ENCODE measurements around the gene CSF2RB.
A peak's percentile ranks its signal among the peaks of the same experiment; 100 is the strongest.
"Not testable (repeated sequence)": the region's sequence is repeated elsewhere in the genome, so short reads cannot be mapped to it uniquely, and the experiment has no call there.

The CSF2RB gene

DNA sequence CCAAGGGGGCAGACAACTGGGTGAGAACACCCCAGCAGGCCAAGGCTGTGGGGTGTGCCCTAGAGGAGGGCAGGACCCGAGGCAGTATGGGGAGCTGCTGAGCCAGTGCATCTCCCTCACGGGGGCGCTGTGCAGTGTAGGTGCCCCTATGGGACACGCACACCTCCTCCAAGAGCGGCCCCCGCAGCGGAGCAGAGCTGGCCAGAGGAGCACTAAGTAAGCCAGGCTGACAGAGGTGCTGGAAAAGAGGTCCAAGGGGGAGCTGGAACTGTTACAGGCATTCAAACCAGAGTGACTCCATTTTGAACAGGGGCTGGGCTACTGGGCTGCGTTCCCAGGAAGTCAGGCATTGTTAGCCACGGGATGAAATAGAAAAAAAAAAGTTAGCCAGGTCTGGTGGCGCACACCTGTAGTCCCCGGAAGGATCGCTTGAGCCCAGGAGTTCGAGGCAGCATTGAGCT lies 64.0 kb downstream of the CSF2RB start:
- no peak for DNase-seq

DNA sequence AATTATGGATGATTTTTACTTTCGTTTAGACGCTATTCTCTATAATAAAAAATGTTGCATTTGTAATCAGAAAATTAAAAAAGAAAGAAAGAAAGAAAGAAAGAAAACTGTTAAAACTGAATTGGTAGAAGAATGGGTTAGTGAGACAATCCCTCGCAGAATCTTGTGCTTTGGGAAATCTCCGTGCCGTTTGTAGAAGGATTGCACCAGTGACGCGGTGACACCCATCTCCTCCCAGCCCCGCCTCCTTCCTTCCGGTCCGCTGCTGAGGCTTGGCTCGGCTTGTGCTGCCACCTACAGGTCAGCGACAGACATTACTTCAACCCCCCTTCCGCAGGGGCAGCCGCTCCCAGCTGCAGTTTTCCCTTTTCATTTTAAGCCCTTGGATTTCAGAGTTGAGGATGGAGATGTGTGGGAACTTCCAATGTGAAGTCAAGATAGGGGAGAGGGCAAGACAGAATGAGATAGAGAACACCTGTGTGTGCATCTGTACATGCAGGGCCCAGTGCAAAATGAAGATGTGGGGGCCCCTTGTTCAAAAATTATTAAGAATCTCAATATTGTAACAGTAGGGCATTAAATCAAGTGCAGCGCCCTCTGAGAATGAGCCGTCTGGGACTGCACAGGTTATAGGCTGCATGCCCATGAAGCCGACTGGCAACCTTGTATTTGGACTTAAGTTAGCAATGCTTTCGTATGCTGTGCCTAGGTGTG lies 64.7 kb downstream of the CSF2RB start:
- DNase-seq, result peak; percentile 72

DNA sequence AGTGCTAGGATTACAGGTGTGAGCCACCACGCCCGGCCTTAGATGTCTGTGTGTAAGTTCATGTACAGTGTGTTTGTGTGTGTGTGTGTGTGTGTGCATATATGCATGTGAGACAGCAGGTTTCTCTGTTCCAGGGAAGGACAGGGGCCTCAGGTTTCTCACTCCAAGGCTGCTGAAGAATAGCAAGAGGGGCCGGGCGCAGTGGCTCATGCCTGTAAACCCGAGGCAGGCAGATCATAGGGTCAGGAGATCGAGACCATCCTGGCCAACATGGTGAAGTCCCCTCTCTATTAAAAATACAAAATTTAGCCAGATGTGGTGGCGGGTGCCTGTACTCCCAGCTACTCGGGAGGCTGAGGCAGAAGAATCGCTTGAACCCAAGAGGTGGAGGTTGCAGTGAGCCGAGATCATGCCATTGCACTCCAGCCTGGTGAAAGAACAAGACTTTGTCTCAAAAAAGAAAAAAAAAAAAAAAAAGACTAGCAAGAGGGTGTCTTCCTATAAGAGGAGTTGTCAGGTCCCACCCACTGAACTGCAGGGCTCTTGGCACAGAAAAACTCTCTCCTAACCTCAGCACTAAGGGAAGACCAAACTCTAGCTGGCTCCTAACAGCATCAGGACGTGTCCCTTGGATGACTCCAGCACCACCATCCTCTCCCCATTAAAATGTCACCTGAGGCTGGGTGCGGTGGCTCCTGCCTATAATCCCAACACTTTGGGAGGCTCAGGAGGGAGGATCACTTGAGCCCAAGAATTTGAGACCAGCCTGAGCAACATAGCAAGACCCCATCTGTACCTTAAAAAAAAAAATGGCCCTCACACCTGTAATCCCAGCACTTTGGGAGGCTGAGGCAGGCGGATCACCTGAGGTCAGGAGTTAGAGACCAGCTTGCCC lies 65.8 kb downstream of the CSF2RB start:
- no peak for DNase-seq

DNA sequence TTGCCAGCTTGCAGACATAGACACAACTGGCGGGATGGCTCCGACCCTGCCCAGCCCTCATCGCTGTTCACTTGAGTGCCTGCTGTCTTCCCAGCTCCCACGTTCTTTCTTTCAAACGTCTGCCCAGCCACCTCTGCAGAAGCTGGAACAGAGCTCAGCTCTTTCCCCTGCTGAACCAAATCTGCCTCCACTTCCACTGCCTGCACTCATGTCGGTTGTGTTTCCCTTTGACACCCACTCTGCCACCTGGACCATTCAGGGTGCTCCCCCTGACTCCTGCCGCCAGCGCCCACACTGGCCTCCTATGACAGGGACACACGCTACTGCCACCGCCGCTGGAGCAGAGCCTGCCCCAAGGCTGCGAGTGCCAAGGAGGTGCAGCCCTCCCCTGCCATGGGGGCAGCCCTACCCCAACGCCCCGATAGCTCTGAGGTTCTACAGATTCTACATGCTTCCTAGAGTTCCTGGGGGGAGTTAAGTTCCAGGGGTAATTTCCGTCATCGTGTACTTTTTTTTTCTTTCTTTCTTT lies 67.9 kb downstream of the CSF2RB start:
- no peak for DNase-seq

DNA sequence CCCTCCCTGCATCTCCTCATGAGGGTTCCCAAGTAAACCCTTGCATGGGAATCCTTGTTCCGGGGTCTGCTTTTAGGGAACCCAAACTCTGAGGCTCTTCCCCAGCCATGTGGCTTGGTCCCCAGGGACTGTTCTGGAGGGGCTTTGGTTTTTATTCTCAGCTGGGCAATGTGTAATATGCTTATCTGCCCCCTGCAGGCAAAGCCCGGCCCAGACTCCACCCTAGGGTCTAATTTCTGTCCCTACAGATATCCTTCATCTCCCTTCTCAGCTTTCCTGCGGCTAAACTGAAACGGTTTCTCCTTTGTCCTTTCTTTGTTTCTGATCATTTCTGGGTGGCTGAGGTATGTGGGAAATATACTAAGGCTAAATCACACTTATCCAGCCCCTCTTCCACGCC lies 68.7 kb downstream of the CSF2RB start:
- DNase-seq, result no peak

DNA sequence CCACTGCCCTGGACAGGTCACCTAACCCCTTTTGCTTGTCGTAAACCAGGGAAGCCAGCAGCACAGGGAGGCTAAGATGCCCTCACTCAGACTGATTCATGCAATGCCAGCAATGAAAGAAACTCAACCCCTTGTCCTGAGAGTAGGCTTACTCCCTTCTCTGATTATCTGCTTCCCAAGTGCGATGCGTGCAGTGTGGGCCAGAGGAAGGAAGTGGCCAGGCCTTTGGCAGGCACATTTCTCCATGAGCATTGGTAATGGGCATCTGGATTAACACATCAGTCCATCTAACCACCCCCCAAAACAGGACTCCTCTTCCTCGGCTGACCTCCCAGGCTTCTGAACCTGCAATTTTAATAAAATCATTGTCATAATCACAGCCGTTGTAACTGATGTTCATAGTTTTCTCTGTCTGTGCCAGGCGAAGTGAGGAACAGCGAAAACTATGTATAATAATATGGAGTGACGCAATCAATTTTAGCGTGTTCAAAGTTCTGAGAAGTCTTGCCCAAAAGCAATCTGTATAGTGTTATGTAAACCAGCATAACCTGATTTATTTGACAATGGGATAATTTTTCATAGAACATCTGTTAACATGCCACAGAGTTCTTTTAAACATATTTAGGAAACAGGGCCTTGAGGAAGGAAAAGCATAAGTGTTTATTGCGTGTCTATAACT lies 71.9 kb downstream of the CSF2RB start:
- DNase-seq, result no peak

DNA sequence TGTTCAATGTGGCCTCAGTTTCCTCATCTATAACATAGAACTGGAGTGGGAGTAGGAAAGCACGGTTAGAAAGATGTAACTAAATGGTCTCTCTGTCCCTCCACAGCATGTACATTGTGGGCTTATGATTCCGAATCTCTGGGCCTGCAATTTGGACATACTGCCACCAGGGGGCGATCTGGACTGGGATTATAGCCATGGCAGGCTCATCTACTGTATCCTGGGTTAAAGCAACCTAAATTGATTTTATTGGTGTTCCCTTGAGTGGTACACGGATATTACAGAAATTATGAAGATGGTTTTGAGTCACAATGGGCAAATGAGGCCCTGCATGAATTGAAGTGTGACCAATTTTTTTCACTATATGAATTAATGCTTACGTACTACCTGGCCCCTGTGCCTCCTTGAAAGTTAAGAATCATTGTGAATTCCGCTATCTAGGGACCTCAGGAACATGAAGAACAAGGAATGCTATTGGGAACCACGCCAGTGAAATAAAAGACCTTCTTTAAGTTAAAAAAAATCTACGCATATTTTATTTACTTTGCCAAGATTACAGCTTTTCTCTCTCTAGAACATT lies 72.9 kb downstream of the CSF2RB start:
- DNase-seq, result no peak

DNA sequence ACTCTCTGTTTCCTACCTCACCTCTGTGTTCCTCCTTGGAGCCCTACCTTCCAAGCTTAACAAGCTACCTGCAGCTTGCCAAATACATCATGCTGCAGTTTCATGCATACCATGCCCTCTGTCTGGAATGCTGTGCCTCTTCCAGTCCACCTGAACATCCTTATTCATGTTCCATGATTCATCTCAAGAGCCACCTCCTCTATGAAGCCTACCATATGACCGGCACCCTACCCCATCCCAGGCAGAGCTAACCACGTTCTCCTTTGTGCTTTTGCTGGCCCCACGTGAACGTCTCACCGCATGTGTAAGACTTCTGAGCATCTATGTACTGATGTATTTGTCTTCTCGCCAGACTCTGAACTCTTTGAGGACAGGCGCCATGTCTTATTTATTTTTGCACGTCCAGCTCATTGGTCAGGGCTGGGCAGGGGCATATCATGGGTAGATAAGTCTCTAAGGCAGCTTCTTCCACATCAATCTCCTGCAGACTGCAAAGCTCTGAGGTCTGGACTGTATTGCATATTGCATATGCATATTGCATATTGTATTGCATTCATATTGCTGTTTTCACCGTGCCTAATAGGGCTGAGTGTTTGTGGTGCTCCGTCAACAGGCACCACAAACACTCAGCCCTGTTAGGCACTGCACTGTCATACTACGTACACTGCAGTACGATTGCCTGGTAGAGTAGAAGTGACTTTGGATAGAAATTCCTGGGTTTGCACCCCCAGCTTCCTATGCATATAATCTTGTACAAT lies 74.8 kb downstream of the CSF2RB start:
- no peak for DNase-seq

DNA sequence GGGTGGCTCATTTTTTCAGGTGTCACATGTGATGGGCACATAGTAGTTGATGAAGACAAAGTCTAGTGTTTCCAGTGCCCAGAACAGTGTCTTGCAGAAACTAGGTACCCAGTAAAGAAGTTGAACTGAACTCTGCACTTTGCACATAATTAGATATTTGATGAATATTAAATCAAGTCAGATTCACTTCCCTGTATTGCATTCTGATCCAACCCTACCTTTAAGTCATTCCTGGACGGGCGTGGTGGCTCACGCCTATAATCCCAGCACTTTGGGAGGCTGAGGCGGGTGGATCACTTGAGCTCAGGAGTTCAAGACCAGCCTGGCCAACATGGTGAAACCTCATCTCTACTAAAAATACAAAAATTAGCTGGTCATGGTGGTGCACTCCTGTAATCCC lies 75.6 kb downstream of the CSF2RB start:
- not testable (repeated sequence) for DNase-seq

Measured in kidney glomerular epithelial cell (primary cell).